Measurements from ENCODE around the gene CCDC38. TPM values are rescaled to one million over a fixed set of nuclear protein-coding genes. Genes with fewer than 3 reads are reported as not detected.

CCDC38 gene
- total and polyA plus RNA-seq, 11 donors: 0.03 to 0.20 (median 0.08) TPM; not detected in 8

- no peak overlapping the region for H3K27ac ChIP-seq
Measured at GRCh38 chr12:95962222-95962621, 19.8 kb upstream of the CCDC38 start.

GRCh38 chr12:95960241-95960640 lies 17.8 kb upstream of the CCDC38 start:
- no peak for ATAC-seq
- no peaks in the 10 kb centered on the region for H3K36me3 ChIP-seq
- DNase-seq: no peak
- intact Hi-C loops (cut with DNase I): no loop called here
- H3K27me3 ChIP-seq: no peaks in the 10 kb centered on the region
- H3K4me3 ChIP-seq: no peak overlapping the region
- WGBS, 4 donors: 62 to 75% (median 72%) methylated on average over 5 of the region's 5 CpGs
- H3K4me1 ChIP-seq: no peaks in the 10 kb centered on the region
- no peak overlapping the region for H3K27ac ChIP-seq
- no peaks in the 10 kb centered on the region for H3K9me3 ChIP-seq
- TF ChIP-seq POLR2A (IDR thresholded peaks at IDR 0.05): no peak
- TF ChIP-seq CTCF (IDR thresholded peaks at IDR 0.05): no peak

More at GRCh38 chr12:95962222-95962621, 19.8 kb upstream of the CCDC38 start:
- Histone ChIP-seq H3K4me1 (no peaks in the 10 kb centered on the region), H3K36me3 (no peaks in the 10 kb centered on the region), H3K27me3 (no peaks in the 10 kb centered on the region), H3K9me3 (no peaks in the 10 kb centered on the region), H3K4me3 (no peak overlapping the region)
- intact Hi-C loops (cut with DNase I): no loop called here
- DNase-seq (no peak), ATAC-seq (no peak)
- TF ChIP-seq POLR2A (IDR thresholded peaks at IDR 0.05) (no peak), CTCF (IDR thresholded peaks at IDR 0.05) (no peak)
- 75 to 79% (median 77%) methylated on average over 7 of the region's 7 CpGs for WGBS, 4 donors

- TF ChIP-seq POLR2A (IDR thresholded peaks at IDR 0.05) (no peak), CTCF (IDR thresholded peaks at IDR 0.05) (peak in 3 of 12 donors; percentile 15 to 23 (median 18))
- Histone ChIP-seq H3K27me3 (no peaks in the 10 kb centered on the region), H3K4me3 (no peak overlapping the region), H3K4me1 (no peaks in the 10 kb centered on the region), H3K36me3 (no peaks in the 10 kb centered on the region), H3K9me3 (no peaks in the 10 kb centered on the region), H3K27ac (no peak overlapping the region)
- WGBS, 4 donors: 40 to 60% (median 57%) methylated on average over 1 of the region's 1 CpG
- no peak for DNase-seq
- ATAC-seq: no peak
- intact Hi-C loops (cut with DNase I): no loop called here
Measured at GRCh38 chr12:95959107-95959506, 16.7 kb upstream of the CCDC38 start.

DNA sequence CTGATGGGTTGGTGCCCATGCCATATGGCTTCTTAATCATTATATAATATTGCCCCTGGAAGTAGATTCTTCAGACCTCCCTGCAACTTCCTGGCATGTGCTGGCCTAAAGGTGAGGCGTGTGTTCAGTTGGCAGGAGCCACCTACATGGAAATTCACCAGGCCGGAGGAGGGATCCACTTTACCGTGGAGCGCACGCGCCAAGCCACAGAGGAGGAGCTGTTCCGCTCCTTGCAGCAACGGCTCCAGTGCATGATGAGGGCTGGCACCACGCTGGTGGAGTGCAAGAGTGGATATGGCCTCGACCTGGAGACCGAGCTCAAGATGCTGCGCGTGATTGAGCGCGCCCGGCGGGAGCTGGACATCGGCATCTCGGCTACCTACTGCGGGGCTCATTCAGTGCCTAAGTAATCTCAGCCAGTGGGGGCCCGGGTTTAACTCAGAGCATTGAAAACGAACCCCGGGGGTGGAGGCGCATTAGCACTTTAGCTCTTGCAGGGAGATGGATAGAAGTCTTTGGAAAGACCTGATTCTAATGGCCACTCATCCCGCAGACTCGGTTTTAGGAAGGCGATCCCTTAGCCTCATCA lies 14.2 kb upstream of the CCDC38 start:
- Histone ChIP-seq H3K27me3 (no peaks in the 10 kb centered on the region), H3K27ac (no peak overlapping the region), H3K4me3 (no peak overlapping the region), H3K9me3 (no peaks in the 10 kb centered on the region), H3K4me1 (no peaks in the 10 kb centered on the region), H3K36me3 (no peaks in the 10 kb centered on the region)
- intact Hi-C loops (cut with DNase I): no loop called here
- no peak for ATAC-seq
- WGBS, 4 donors: 59 to 65% (median 63%) methylated on average over 19 to 27 of the region's 27 CpGs
- no peak for TF ChIP-seq CTCF (IDR thresholded peaks at IDR 0.05)
- no peak for TF ChIP-seq POLR2A (IDR thresholded peaks at IDR 0.05)
- no peak for DNase-seq

Data from heart left ventricle (tissue), 16 donors.